Stimulated activated CD8-positive, alpha-beta memory T cell treated with anti-CD3 and anti-CD28 coated beads, Interleukin-15, amount 100 ng/mL, for 48 hours (primary cell): ENCODE measurements around the gene SHC2.
"Not testable (repeated sequence)": the region's sequence is repeated elsewhere in the genome, so short reads cannot be mapped to it uniquely, and the experiment has no call there.

ENCODE experiments used
- DNase-seq, 2 donors: peaks; one replicate each; pipeline ENCODE4 v3.0.0-alpha.2; 2020; ENCODE audit warnings: low read depth in 2 of 2

Gene SHC2

GRCh38 chr19:426725-427445 lies 33.9 kb downstream of the SHC2 start:
- DNase-seq, result no peak

GRCh38 chr19:425056-425455 lies 35.8 kb downstream of the SHC2 start:
- DNase-seq, result no peak

DNA sequence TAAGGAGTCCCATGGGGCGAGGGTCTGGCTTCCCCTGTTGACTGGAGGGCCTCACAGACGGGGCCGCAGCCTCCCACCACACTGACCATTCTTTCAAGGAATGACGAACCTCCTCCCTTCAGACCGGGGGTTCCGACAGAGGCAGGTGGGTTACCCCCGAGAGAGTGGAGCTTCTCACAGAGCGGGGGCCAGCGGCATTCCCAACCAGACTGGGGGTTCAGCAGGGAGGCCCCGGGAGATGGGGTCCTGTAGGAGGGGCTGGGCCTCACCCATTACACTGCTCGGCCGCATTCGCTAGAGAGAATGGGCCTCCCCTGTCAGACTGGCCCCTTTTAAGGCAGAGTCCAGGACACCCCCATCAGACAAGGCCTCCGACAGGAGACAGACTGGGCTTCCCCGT lies 36.3 kb downstream of the SHC2 start:
- DNase-seq, result no peak

DNA sequence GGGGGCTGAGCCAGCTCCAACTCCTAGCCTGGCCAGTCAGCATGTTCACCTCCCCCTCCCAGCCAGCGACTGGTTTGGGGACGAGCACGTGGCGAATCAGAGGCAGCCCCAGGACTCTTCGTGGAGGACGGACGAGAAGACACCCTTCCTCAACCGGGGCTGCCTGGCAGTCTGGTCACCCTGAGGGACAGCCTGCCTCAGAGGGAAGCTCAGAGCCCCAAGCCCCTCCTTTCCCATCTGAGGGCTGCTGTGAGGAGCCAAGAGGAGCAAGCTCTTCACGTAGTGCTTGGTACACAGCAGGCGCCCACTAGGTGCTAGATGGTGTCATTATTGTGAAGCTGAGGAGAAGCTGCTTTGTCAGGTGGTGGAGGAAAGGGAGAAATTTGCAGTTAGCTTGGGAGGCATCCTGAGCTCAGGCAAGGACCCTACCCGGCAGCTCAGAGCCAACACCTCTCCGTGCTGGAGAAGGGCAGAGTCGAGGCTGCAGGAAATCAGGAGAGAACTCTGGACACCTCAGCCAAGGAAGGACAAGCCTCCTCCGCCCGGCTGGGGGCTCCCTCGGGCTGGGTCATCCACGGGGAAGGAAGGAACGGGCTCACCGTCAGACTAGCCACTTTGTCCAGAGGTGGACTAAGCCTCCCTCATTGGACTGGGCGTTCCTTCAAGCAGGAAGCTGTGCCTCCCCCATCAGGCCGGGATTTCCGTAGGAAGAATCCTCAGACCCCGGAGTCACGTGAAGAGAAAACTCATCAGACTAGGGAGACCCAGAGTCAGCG lies 37.0 kb downstream of the SHC2 start:
- no peak for DNase-seq

DNA sequence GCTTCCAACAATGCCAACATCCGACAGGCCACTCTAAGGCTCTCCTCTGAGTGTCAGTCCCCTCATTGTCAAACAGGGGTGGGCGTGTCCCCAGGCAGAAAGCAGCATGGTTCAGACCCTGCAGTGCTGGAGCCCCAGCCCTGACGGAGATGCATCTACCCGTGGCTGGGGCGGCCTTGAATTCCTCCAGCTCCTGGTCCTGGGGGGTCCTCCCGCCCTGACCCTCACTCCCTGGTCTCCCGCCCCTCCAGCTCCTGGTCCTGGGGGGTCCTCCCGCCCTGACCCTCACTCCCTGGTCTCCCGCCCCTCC lies 38.0 kb downstream of the SHC2 start:
- not testable (repeated sequence) for DNase-seq

- no peak for DNase-seq
These were observed 38.5 kb downstream of the SHC2 start for GRCh38 chr19:422213-422916.

DNA sequence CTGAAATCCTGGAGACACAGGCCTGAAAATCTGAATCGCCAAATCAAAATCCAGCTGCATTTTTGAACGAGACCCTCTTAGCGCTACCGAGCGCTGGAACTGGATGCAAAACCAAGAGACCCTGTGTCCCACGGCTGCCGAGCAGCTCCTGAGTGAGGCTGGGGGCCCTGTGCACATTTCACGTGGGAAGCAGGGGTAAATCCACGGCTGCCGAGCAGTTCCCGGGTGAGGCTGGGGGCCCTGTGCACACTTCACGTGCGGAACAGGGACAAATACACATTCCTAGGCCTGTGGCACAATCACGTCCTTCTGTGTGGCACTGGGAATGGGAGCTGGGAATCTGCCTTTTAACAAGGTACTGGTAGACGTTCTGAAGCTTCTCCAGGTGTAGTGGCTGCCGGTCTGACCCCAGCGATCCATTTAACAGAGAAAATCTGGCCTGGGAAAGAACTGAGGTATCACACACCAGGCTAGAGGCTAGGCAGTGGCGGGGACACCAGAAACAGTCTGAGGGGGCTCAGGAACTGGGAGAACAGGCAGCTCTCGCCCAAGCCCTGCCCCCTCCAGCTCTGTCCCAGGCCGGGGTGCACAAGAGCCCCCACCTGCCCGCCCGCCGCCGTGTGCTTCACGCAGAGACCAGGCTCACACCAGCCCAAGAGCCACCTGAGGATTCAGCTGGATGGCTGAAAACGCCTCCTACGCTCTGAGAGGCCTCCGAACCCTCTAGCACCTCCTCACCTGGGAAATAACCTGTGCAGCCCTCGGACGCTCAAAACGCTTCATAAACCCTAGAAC lies 40.9 kb downstream of the SHC2 start:
- DNase-seq, result no peak

- DNase-seq, result no peak
These were observed 41.8 kb downstream of the SHC2 start for GRCh38 chr19:418761-419671.

DNA sequence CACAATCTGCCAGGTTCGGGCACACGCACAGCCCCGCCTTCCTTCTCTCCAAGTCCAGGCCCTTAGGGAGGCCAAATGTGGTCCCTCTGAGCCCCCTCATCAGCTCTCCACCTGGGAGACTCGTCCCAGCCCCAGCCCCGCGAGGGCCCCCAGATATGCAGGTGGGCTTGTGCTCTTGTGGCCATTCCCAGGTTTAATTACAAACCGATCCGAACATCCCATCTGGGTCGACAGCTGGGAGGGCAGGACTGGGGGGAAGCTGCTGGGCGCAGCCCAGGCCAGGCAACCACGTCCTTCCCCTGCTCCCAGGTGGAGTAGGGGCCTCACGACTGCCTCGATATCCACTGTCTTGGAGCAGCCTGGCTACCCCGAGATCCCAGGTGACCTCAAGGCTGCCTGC lies 44.4 kb downstream of the SHC2 start:
- no peak for DNase-seq

GRCh38 chr19:415292-415691 lies 45.5 kb downstream of the SHC2 start:
- DNase-seq, result no peak

- DNase-seq, result no peak
These were observed 46.9 kb downstream of the SHC2 start for GRCh38 chr19:413756-414420.

DNA sequence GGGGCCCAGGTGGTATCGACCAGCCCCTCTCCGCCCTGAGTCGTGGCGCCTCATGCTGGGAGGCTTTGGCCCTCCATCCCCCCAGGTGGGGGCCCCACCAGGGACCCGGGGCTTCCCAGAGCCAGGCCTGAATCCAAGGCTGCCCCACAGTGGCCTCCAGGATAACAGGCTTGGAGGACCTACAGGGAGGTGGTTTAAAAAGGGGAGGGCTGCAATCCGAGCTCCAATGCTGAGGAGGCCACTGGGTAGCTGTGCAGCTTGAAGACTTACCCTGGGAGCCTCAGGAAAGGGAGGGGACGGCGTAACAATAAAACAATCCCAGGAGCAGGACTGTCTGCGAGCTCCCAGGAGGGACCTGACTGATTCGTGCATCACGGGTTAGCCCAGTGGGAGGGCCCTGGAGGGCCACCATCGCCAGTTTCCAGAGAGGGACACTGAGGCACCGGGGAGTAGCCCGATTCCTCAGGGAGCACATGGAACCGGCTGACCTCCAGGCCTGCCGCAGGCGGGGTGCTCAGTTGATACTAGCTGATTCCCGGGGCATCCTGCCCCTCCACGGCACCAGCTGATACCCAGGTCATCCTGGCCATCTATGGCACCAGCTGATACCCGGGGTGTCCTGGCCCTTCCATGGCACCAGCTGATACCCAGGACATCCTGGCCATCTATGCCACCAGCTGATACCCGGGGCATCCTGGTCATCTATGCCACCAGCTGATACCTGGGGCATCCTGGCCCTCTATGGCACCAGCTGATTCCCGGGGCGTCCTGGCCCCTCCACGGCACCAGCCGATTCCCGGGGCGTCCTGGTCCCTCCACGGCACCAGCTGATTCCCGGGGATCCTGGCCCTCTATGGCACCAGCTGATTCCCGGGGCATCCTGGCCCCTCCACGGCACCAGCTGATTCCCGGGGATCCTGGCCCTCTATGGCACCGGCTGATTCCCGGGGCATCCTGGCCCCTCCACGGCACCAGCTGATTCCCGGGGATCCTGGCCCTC lies 48.2 kb downstream of the SHC2 start:
- no peak for DNase-seq

GRCh38 chr19:411723-412355 lies 49.0 kb downstream of the SHC2 start:
- DNase-seq, result no peak

GRCh38 chr19:411121-411722 lies 49.6 kb downstream of the SHC2 start:
- not testable (repeated sequence) for DNase-seq

DNA sequence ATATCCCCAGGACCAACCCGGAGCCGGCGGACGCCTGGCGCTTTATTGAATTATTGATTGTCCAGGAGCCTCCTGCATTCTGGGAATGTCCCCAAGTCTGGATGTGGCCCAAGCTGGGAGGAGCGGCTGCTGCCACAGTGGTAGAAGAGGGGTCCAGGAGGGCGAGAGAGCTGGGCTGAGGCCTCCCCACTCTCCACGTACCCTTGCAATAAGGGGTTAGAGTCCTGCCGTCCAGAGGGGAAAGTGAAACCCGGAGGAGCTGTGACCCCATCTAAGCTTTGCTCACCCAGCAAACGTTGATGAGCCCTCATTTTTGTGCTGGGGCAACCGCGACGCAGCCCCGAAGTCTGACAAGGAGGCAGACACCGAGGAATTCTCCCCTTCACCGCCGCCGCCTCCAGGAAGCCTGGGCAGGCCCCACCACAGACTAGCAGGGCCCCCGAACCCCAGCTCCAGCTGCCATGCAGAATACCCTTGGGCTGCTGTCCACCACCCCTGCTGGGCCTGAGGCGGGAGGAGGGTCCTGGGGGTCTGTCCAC lies 50.5 kb downstream of the SHC2 start:
- no peak for DNase-seq

GRCh38 chr19:409516-410242 lies 51.2 kb downstream of the SHC2 start:
- DNase-seq, result no peak

DNA sequence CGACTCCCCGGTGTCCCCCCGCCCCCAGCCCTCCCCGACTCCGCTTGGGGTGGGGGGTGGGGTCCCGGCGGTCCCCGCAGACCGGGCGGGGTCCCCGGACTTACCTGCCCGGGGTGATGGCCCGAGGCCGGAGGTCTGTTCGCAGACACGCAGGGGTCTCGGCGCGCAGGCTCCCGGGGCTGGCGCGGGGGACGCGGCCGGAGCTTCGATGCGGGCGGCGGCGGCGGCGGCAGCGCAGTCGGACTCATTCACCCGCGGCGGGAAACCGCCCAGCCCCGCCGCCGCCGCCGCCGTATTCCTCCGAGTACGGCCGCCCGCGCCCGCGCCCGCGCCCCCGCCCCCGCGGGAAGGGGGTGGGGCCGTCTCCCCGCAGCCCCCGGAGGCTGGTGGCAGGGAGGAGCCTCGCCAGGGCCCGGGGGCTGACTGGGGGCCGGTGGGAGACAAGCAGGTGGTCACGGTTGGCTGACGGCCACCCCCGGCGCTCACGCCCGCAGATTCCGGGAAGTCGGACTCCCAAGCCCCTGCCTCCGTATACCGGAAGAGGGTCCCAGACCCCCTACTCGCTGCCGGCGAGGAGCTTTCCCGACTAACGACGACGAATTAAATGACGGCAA lies 51.8 kb downstream of the SHC2 start, which contains the start of gene C2CD4C:
TSS of gene C2CD4C (minus strand) at position 246 of the 614 bp plus-strand sequence. CDS start 786 bp downstream, outside the sequence.
- no peak for DNase-seq
